ENCODE results near the gene ECT2L.

DNA sequence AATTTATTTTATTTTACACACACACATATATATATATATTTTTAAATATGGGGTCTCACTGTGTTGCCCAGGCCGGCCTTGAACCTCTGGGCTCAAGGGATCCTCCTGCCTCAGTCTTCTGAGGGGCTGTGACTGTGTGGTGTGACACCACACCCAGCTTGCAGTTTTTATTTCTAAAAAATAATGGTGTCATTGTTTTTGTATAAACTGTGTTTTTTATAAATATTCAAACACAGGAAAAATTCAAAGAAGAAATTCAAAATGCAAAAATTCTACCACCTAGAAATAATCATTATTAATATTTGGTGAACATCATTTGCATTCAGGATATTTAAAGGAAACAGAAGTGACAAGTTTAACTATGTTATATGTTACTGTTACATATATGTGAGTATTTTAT lies 19.2 kb upstream of the ECT2L start:
- TF ChIP-seq EZH2 (IDR thresholded peaks at IDR 0.05) (no peak), POLR2AphosphoS5 (IDR thresholded peaks at IDR 0.05; ENCODE audit: borderline replicate concordance, low read depth, low read length) (no peak)
